ENCODE measurements around the gene LINGO3. TPM values are rescaled to one million over a fixed set of nuclear protein-coding genes. Genes with fewer than 3 reads are reported as not detected.

LINGO3 gene
- total and polyA plus RNA-seq, 2 of the 8 experiments (the other 6 are each of a cell fraction or from before 2014, with no cell fraction given), result 0.59 TPM; not detected in 1

DNA sequence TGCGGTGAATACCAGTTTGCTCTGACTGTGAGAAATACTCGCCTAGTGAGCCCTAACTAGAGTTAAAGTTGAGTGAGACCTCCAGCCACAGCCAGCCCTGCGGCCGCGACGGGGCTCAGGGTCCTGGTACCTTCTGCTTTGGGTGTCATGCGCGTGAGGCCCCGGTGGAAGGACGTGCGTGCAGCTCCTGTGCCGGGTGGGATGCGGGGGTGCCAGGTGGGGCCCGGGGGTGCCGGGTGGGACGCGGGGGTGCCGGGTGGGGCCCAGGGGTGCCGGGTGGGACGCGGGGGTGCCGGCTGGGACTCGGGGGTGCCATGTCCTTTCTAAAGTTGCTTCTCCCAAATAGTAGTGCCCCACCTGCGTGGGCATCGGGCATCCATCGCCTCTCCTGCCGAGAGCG lies 43.6 kb upstream of the LINGO3 start:
- Histone ChIP-seq H3K36me3 (ENCODE audit: control insufficient read depth in 2 of 4, insufficient read depth in 4 of 4, low read length in 3 of 4) (peaks cover 0 to 7% (median 2%) of the 10 kb centered on the region in 4 experiments; a peak in 3 of 8 replicates), H4K91ac (replicated peaks; ENCODE audit: insufficient read length, low read length) (no peak overlapping the region), H3K79me1 (ENCODE audit: low read depth, low read length) (no peaks in the 10 kb centered on the region), H2BK120ac (replicated peaks; ENCODE audit: low read depth, low read length) (no peak overlapping the region), H2BK20ac (ENCODE audit: low read length) (no peak overlapping the region), H3K4me2 (ENCODE audit: insufficient read depth in 1 of 2, low read depth in 2 of 2, low read length in 2 of 2) (no peak overlapping the region), H2BK15ac (ENCODE audit: low read length) (no peak overlapping the region), H3K18ac (ENCODE audit: extremely low read depth, low read length) (no peak overlapping the region), H3K27me3 (replicated peaks in 1 of 4; ENCODE audit: control insufficient read depth in 3 of 4, extremely low read depth in 1 of 4, insufficient read depth in 3 of 4, low read length in 3 of 4) (no peaks in the 10 kb centered on the region), H3K14ac (ENCODE audit: insufficient read length) (no peak overlapping the region), H3K9me3 (ENCODE audit: insufficient read depth in 2 of 2, low read depth in 1 of 2, low read length in 1 of 2) (no peaks in the 10 kb centered on the region), H3K9ac (replicated peaks in 1 of 4; ENCODE audit: extremely low read depth in 1 of 4, low read depth in 3 of 4, low read length in 3 of 4) (no peak overlapping the region), H2AFZ (ENCODE audit: low read length) (no peak overlapping the region), H3K56ac (replicated peaks; ENCODE audit: insufficient read length, low read depth, low read length) (no peak overlapping the region), H3K4me1 (replicated peaks in 1 of 4; ENCODE audit: control insufficient read depth in 3 of 4, insufficient read depth in 4 of 4, low read length in 3 of 4) (no peaks in the 10 kb centered on the region), H3K4ac (replicated peaks; ENCODE audit: insufficient read length, low read depth, low read length) (no peak overlapping the region), H3K4me3 (ENCODE audit: extremely low read depth in 1 of 4, insufficient read depth in 2 of 4, low read depth in 3 of 4, low read length in 4 of 4) (no peak overlapping the region), H2AK5ac (ENCODE audit: low read depth, low read length) (no peak overlapping the region), H2BK12ac (ENCODE audit: low read depth, low read length) (no peak overlapping the region), H3K23ac (ENCODE audit: insufficient read length) (no peak overlapping the region), H4K8ac (ENCODE audit: extremely low read depth, insufficient read depth, low read length) (no peak overlapping the region), H3K23me2 (ENCODE audit: low read depth, low read length) (peaks cover 1% of the 10 kb centered on the region; the same call in 1 of the 2 replicates), H2BK5ac (ENCODE audit: low read depth, low read length) (no peak overlapping the region), H3K79me2 (ENCODE audit: control insufficient read depth in 1 of 2, insufficient read depth in 2 of 2, low read length in 2 of 2) (no peaks in the 10 kb centered on the region), H4K20me1 (replicated peaks in 1 of 2; ENCODE audit: control insufficient read depth in 1 of 2, insufficient read depth in 2 of 2, low read length in 2 of 2) (peaks cover 0 to 6% of the 10 kb centered on the region in 2 experiments), H4K5ac (ENCODE audit: insufficient read length, low read depth, low read length) (no peak overlapping the region), H3K27ac (ENCODE audit: low read depth, low read length) (no peak overlapping the region)
- no peak for DNase-seq (ENCODE audit: low read depth in 1 of 2, low spot score in 2 of 2)
- ChIA-PET CTCF (ENCODE audit: partially characterized antibody) (interaction anchor here (1.2 to 1.4 kb wide), 3 partner anchors 35 to 329 kb away, joined by 3 read pairs; no protein-coding TSS in a partner anchor), POLR2A (ENCODE audit: partially characterized antibody) (interaction anchor here (0.5 to 1.1 kb wide), 3 partner anchors 20 to 243 kb away, joined by 3 to 4 read pairs (median 3); no protein-coding TSS in a partner anchor)
- WGBS, 2 experiments (ENCODE audit: extremely low coverage in 1 of 2, insufficient coverage in 1 of 2, insufficient read length in 1 of 2, insufficient replicate concordance in 2 of 2, low coverage in 1 of 2, low lambda C conversion rate in 2 of 2, missing lambda C conversion rate in 1 of 2), result 92% methylated on average over 5 of the region's 28 CpGs; no CpG with 5 or more reads in 1 of the 2 experiments
- FAIRE-seq, result no peak
- TF ChIP-seq, protein P1, sequence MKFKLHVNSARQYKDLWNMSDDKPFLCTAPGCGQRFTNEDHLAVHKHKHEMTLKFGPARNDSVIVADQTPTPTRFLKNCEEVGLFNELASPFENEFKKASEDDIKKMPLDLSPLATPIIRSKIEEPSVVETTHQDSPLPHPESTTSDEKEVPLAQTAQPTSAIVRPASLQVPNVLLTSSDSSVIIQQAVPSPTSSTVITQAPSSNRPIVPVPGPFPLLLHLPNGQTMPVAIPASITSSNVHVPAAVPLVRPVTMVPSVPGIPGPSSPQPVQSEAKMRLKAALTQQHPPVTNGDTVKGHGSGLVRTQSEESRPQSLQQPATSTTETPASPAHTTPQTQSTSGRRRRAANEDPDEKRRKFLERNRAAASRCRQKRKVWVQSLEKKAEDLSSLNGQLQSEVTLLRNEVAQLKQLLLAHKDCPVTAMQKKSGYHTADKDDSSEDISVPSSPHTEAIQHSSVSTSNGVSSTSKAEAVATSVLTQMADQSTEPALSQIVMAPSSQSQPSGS (IDR thresholded peaks at IDR 0.05; ENCODE audit: low read length), result no peak
- TF ChIP-seq HDAC2 (IDR thresholded peaks at IDR 0.05; ENCODE audit: borderline replicate concordance in 1 of 2, low read depth in 2 of 2, low read length in 2 of 2), result no peak
- no peak for TF ChIP-seq JUN (IDR thresholded peaks at IDR 0.05; ENCODE audit: low read depth, low read length)
- TF ChIP-seq TBP (IDR thresholded peaks at IDR 0.05; ENCODE audit: low read depth, low read length), result no peak
- no peak for TF ChIP-seq CTBP2 (IDR thresholded peaks at IDR 0.05; ENCODE audit: borderline replicate concordance, insufficient read depth, insufficient read length, low read length)
- no peak for TF ChIP-seq KDM1A (IDR thresholded peaks at IDR 0.05; ENCODE audit: borderline replicate concordance, low read length)
- TF ChIP-seq RNF2 (IDR thresholded peaks at IDR 0.05; ENCODE audit: borderline replicate concordance, low read depth, low read length, missing control alignments, poor library complexity, severe bottlenecking), result no peak
- no peak for TF ChIP-seq RFX5 (IDR thresholded peaks at IDR 0.05; ENCODE audit: borderline replicate concordance, low read depth, low read length)
- TF ChIP-seq SP2 (IDR thresholded peaks at IDR 0.05; ENCODE audit: low read length), result no peak
- TF ChIP-seq TAF7 (optimal IDR thresholded peaks at IDR 0.05; ENCODE audit: borderline replicate concordance, low read depth, low read length), result no peak
- TF ChIP-seq CREB1 (IDR thresholded peaks at IDR 0.05), result no peak
